Measurements from ENCODE around the gene ABCB10.
"Not testable (repeated sequence)": the region's sequence is repeated elsewhere in the genome, so short reads cannot be mapped to it uniquely, and the experiment has no call there.

ABCB10 gene

GRCh38 chr1:229536982-229537381 lies 21.5 kb downstream of the ABCB10 start:
- no peak for DNase-seq (ENCODE audit: low read depth in 2 of 2)

GRCh38 chr1:229535230-229535629 lies 23.3 kb downstream of the ABCB10 start:
- no peak for DNase-seq (ENCODE audit: low read depth in 2 of 2)

GRCh38 chr1:229531326-229531725 lies 27.2 kb downstream of the ABCB10 start:
- DNase-seq (ENCODE audit: low read depth in 2 of 2), result no peak

GRCh38 chr1:229529639-229530038 lies 28.9 kb downstream of the ABCB10 start:
- no peak for DNase-seq (ENCODE audit: low read depth in 2 of 2)

GRCh38 chr1:229526695-229527094 lies 31.8 kb downstream of the ABCB10 start:
- no peak for DNase-seq (ENCODE audit: low read depth in 2 of 2)

- no peak for DNase-seq (ENCODE audit: low read depth in 2 of 2)
Measured at GRCh38 chr1:229523052-229523451, 35.5 kb downstream of the ABCB10 start.

GRCh38 chr1:229514578-229515275 lies 43.8 kb downstream of the ABCB10 start:
- peak; percentile 24 to 34 for DNase-seq (ENCODE audit: low read depth in 2 of 2)

- not testable (repeated sequence) for DNase-seq (ENCODE audit: low read depth in 2 of 2)
Measured at GRCh38 chr1:229511625-229512024, 46.9 kb downstream of the ABCB10 start.

GRCh38 chr1:229511201-229511600 lies 47.3 kb downstream of the ABCB10 start:
- not testable (repeated sequence) for DNase-seq (ENCODE audit: low read depth in 2 of 2)

GRCh38 chr1:229509576-229509975 lies 48.9 kb downstream of the ABCB10 start:
- DNase-seq (ENCODE audit: low read depth in 2 of 2), result no peak

- no peak for DNase-seq (ENCODE audit: low read depth in 2 of 2)
Measured at GRCh38 chr1:229508823-229509337, 49.6 kb downstream of the ABCB10 start.

- peak; percentile 99 for DNase-seq (ENCODE audit: low read depth in 2 of 2)
Measured at GRCh38 chr1:229507951-229508822, 50.3 kb downstream of the ABCB10 start, which contains the start of gene NUP133. Gene NUP133 (minus strand): TSS chr1:229508341. CDS start chr1:229508249, 92 bp downstream.

- DNase-seq (ENCODE audit: low read depth in 2 of 2), result no peak
Measured at GRCh38 chr1:229507502-229507901, 51.0 kb downstream of the ABCB10 start.

- DNase-seq (ENCODE audit: low read depth in 2 of 2), result no peak
Measured at GRCh38 chr1:229506633-229507032, 51.9 kb downstream of the ABCB10 start.

- DNase-seq (ENCODE audit: low read depth in 2 of 2), result no peak
Measured at GRCh38 chr1:229495782-229496181, 62.7 kb downstream of the ABCB10 start.

- DNase-seq (ENCODE audit: low read depth in 2 of 2), result no peak
Measured at GRCh38 chr1:229487181-229487580, 71.3 kb downstream of the ABCB10 start.

GRCh38 chr1:229485318-229485717 lies 73.2 kb downstream of the ABCB10 start:
- no peak for DNase-seq (ENCODE audit: low read depth in 2 of 2)

- DNase-seq (ENCODE audit: low read depth in 2 of 2), result no peak
Measured at GRCh38 chr1:229482511-229482910, 76.0 kb downstream of the ABCB10 start.

GRCh38 chr1:229480495-229480894 lies 78.0 kb downstream of the ABCB10 start:
- no peak for DNase-seq (ENCODE audit: low read depth in 2 of 2)

- no peak for DNase-seq (ENCODE audit: low read depth in 2 of 2)
Measured at GRCh38 chr1:229479660-229480399, 78.7 kb downstream of the ABCB10 start.

GRCh38 chr1:229478852-229479251 lies 79.7 kb downstream of the ABCB10 start:
- DNase-seq (ENCODE audit: low read depth in 2 of 2), result no peak

- not testable (repeated sequence) for DNase-seq (ENCODE audit: low read depth in 2 of 2)
Measured at GRCh38 chr1:229475859-229476258, 82.6 kb downstream of the ABCB10 start.
